ENCODE data around the gene C5orf15.

- TF ChIP-seq CTCF (IDR thresholded peaks at IDR 0.05) (no peak), POLR2A (IDR thresholded peaks at IDR 0.05) (no peak)
Observed at GRCh38 chr5:134005417-134006061, 37.1 kb upstream of the C5orf15 start.

Data from transverse colon (tissue), 3 donors.